HG03196 (cell line): Measurements from ENCODE around the gene FBXO36.

Experiments
- ATAC-seq: cut with Tn5 transposase; IDR thresholded peaks from one replicate; pipeline ENCODE4 v1.9.1; 2021; ENCODE audit not compliant: unreplicated experiment

The FBXO36 gene

DNA sequence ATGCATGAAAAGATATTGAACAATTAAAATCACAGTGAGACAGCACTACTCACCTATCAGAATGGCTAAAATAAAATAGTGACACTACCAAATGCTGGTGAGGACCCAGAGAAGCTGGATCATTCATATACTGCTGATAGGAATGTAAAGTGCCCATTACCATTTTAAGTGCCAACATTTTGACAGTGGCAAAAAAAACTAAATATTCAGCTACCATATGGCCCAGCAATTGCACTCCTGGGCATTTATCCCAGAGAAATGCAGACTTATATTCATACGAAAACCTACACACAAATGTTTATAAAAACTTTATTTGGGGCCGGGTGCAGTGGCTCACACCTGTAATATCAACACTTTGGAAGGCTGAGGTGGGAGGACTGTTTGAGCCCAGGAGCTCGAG lies 47.6 kb downstream of the FBXO36 start:
- ATAC-seq = no peak

DNA sequence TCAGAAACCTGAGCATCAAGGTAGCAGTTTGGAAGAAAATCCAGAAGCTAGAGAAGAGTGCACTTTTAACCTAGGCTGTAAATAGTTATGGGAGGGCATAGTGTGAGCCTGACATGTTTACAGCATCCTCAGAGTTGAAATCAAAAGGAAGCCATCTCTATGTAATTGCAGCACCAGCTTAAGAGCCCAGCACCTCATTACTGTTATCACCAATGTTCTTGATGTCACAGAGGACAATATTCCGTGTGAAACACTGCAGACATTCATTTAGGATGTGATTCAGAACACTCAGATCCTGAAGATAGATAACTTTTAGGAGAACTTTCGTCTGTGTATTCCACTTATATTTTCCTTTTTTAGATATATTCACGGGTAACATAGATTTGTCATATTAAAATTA lies 48.1 kb downstream of the FBXO36 start:
- no peak for ATAC-seq

DNA sequence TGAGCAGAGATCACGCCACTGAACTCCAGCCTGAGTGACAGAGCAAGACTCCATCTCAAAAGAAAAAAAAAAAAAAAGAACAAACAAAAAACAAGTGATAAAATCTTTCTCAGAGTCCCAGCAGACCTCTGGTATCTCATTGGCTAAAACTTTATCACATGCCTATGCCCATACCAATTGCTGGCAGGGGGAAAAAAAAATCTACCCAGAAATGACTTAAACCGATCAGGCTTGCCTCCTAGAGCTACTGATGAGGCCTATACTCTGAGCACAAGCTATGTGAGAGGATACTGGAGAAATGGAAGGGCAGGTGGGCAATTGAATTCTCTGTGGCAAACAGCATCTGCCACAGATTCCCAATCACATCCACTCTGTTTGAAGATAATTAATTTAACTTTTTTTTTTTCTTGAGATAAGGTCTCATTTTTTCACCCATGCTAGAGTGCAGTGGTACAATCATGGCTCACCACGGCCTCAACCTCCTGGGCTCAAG lies 49.0 kb downstream of the FBXO36 start:
- no peak for ATAC-seq

DNA sequence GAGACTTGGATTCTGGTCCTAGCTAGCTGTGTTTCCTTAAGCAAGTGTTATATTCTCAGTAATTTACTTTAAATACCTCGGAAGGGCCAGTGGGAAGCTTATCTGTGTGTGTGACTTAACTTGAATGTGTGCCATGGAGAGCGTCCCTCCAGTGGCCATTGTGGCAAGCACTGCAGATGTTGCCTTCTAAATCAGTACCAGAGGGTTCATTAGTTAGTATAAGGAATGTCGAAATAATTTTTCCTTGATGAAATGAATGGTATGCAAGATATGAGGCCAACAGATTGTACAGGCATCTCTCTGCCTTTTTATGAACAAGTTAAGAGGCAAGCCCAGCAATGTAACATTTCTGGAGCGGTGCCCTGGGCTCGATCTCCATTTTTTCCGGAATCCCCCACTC lies 52.0 kb downstream of the FBXO36 start:
- ATAC-seq = no peak

- no peak for ATAC-seq
Observed at GRCh38 chr2:229980431-229981184, 58.3 kb downstream of the FBXO36 start.

GRCh38 chr2:229993236-229993635 lies 70.9 kb downstream of the FBXO36 start:
- no peak for ATAC-seq

- no peak for ATAC-seq
Observed at GRCh38 chr2:229996320-229996719, 74.0 kb downstream of the FBXO36 start.

- no peak for ATAC-seq
Observed at GRCh38 chr2:229997565-229997964, 75.3 kb downstream of the FBXO36 start.

DNA sequence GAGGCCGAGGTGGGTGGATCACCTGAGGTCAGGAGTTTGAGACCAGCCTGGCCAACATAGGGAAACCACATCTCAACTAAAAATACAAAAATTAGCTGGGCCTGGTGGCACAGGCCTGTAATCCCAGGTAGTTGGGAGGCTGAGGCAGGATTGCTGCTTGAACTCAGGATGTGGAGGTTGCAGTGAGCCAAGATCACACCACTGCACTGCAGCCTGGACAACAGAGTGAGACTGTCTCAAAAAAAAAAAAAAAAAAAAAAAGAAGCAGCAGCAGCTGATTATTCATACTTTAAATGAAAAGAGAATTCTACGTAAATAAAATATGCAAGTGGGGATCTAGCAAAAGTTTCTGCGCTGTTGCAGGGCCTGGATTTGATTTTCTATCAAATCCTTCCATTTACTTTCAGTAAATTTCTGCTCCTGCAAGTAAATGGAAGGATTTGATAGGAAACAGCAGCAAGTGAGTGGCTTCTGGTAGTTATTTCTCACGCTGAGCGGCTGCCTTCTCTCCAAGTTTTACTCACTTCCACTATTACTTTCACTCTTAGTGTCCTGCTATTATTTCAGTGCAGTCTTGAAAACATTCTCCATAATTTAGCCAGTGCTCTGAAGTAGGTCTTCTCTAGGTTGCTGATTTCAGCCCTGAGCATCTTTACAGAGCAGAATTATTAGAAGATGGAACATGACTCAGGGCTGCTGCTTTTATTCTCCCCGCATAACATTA lies 78.0 kb downstream of the FBXO36 start:
- ATAC-seq = peak; percentile 87

- ATAC-seq = no peak
Observed at GRCh38 chr2:230007931-230008707, 85.8 kb downstream of the FBXO36 start.

GRCh38 chr2:230008708-230009066 lies 86.4 kb downstream of the FBXO36 start:
- ATAC-seq = no peak

DNA sequence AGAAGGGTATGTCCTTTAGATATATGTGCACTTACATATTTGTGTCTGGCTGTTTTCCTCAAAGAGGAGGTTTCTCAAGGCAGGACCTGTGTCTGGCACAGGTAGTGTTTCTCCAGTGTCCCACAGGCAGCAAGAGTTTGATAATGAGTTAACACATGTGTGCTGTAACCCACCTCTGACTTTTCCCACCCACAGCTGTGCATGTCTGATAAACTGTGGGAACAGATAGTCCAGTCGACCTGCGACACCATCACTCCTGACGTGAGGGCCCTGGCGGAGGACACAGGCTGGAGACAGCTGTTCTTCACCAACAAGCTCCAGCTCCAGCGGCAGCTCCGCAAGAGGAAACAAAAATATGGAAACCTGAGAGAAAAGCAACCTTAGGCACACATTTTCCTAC lies 88.2 kb downstream of the FBXO36 start:
- ATAC-seq = no peak

GRCh38 chr2:230011617-230012016 lies 89.3 kb downstream of the FBXO36 start:
- ATAC-seq = no peak

DNA sequence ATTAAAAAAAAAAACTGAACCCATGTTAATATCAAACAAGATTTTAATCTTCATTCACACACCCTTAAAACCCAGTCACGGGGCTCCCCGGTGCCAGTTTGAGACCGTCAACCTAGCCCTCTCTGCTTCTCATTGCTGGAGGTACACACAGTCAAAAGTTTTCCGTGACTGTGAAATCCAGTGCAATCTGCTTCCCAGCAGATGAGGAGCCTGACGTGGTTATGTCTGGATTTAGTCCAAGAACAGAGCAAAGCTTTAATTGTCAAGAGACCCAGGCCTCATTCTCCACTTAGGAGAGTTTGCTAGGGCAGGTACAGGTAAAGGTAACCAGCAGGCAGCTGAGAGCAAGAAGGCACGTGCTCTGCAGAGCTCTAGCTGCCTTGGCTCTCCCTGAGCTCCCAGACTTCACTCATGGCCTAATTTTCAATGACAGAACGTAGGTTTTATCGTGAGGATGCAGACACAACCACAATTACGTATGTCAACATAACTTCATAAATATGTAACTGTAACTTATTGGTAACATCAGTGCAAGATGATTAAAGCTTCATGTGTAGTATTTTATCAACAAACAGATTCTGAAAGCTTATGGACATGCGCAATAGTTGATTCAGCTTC lies 90.1 kb downstream of the FBXO36 start:
- ATAC-seq = no peak

GRCh38 chr2:230016844-230017243 lies 94.5 kb downstream of the FBXO36 start:
- ATAC-seq = no peak

GRCh38 chr2:230018153-230018552 lies 95.8 kb downstream of the FBXO36 start:
- ATAC-seq = no peak

GRCh38 chr2:230019742-230020141 lies 97.4 kb downstream of the FBXO36 start:
- ATAC-seq = no peak

- ATAC-seq = no peak
Observed at GRCh38 chr2:230023313-230023712, 101.0 kb downstream of the FBXO36 start.

DNA sequence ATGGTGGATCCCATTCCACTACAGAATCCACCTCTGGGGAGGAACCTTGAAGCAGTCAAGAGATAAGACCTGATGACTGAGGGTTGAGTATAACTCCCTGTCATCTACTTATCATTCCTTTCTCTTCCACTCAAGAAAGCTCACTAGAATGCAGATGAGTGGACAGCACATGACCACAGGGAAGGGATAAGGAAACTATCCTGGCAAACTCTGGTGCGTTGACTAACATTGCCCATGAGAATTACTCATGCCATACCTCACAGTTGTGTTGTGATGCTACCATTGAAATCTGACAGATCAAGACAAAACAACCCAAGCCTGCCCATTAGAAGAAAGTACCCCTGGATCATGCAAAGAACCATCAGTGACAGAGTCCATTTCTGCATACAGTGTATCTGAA lies 119.9 kb downstream of the FBXO36 start:
- no peak for ATAC-seq

DNA sequence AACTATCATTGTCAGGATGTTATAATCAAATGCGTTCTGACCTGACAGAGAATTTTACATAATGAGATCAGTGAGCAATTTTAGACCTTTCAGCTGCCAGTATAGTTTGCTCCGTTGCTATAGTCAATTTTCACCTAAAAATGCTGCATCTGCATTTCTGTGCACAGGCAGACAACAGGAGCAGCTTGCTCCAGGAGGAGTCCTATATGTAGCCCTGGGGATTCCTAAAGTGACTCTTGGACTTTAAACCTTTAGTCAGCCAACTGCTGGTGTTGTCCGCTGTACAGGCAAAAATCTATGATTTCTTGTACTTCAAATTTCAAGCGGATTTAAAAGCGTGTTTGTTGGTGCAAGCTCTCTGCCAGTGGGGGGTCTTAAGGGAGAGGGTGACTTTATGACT lies 120.7 kb downstream of the FBXO36 start:
- ATAC-seq = no peak

DNA sequence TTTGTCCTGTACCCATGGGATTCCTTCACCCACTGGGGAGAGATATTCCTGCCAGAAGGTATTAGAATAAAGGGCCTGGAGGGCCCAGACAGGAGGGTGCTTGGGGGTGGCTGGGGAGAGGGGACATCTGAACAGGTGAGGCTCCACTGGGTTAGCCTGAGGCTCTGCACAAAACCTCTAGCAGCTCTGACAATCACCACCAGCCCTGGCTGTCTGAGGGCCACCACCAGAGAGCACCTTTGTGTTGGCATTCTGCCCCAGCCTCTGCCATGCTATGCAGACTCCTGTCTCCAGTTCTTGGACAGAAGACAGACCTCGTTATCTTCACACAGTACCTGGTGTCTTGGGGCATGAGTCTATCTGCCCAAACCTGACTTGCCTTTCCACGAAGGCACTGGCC lies 121.2 kb downstream of the FBXO36 start:
- ATAC-seq = no peak
